Activated T-helper 2 cell treated with anti-CD3 and anti-CD28 coated beads, Interferon-gamma antibody, Interleukin-2, Interleukin-4, amounts not matched to agents 10 μg/mL and 5 μg/mL and 100 μg/mL, durations not matched to agents 14 hours and 24 hours and 36 hours (primary cell): ENCODE results near the gene ABHD10. TPM values are rescaled to one million over a fixed set of nuclear protein-coding genes. Genes with fewer than 3 reads are reported as not detected.
"Not testable (repeated sequence)": the region's sequence is repeated elsewhere in the genome, so short reads cannot be mapped to it uniquely, and the experiment has no call there.

Experiments used
- DNase-seq: peaks from one replicate; pipeline ENCODE4 v3.0.0; 2021; ENCODE audit warnings: low spot score
- H3K27ac Mint-ChIP-seq: one replicate; pipeline ENCODE4 v1.8.0; 2021; ENCODE audit warnings: mixed read lengths
- H3K27me3 Mint-ChIP-seq: one replicate; pipeline ENCODE4 v1.8.0; 2021; ENCODE audit warnings: low read depth, mixed read lengths
- H3K36me3 Mint-ChIP-seq: one replicate; pipeline ENCODE4 v1.8.0; 2021; ENCODE audit warnings: low read depth, mixed read lengths
- H3K4me1 Mint-ChIP-seq: one replicate; pipeline ENCODE4 v1.8.0; 2021; ENCODE audit warnings: low read depth, mixed read lengths
- H3K4me3 Mint-ChIP-seq: one replicate; pipeline ENCODE4 v1.8.0; 2021; ENCODE audit warnings: low read depth, mild to moderate bottlenecking, moderate library complexity, mixed read lengths
- H3K9me3 Mint-ChIP-seq: one replicate; pipeline ENCODE4 v1.8.0; 2021; ENCODE audit warnings: mixed read lengths
- intact Hi-C: fragments of 100-400 bp; cut with micrococcal nuclease; formaldehyde crosslinking; loops from one replicate; pipeline ENCODE4 v1.15.1; 2023
- total RNA-seq: library from RNA; stranded (reverse); gene quantifications from 2 replicates; pipeline ENCODE4 v1.2.3, GENCODE V29; 2022

ABHD10 gene
- total RNA-seq, 1 donor from 2014 or later, result 46.9 TPM

DNA sequence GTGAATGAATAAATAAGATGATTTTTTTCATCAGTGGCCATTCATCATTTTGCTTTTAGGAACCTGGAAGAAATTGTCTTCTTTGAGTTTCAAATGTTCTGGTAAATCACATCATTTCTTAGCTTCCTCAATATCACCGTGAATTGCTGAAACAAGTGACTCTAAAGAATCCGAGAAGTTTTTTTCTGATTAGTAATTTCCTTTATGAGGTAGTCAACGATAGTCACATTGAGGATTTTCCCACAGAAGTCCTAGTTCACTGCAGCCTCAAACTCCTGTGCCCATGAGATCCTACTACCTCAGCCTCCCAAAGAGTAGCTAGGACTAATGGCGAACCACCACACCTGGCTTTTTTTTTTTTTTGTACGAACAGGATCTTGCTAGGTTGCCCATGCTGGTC is 52.1 kb downstream of the ABHD10 start:
- peaks cover 14% of the 10 kb centered on the region for H3K27me3 Mint-ChIP-seq
- intact Hi-C loops, result no loop called here
- no peak overlapping the region for H3K4me3 Mint-ChIP-seq
- no peaks in the 10 kb centered on the region for H3K36me3 Mint-ChIP-seq
- no peak overlapping the region for H3K27ac Mint-ChIP-seq
- H3K9me3 Mint-ChIP-seq, result no peaks in the 10 kb centered on the region
- no peaks in the 10 kb centered on the region for H3K4me1 Mint-ChIP-seq
- DNase-seq, result no peak

DNA sequence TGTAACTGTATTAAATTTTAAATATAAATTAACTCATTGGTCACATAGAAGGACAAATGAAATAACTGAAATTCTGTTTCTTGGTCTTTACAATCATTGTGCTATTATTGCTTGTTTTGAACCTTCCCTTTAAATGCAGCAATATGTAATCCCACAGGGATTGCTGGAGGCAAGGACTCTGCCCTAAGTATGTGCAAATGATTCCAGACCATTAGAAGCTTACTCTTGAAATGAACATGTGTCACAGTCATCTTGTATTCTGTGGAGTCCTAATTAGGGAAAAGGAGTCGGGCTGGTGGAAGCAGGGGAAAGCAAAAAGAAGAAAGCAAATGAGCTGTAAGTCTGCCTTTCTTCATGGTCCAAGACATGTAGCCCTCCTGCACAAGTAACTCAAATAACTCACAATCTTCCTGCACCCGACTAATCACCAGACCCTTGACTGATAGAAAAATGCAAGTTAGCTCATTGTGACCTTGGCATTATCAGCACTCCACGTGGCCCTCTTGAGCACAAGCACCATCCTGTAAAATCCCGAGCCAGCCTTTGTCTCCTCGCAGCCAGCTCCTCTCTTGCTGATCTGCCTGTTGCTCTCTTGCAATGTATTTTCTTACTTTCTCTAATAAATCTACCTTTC is 53.4 kb downstream of the ABHD10 start:
- Mint-ChIP-seq H3K4me1 (no peaks in the 10 kb centered on the region), H3K36me3 (no peaks in the 10 kb centered on the region), H3K27ac (no peak overlapping the region), H3K9me3 (no peaks in the 10 kb centered on the region), H3K4me3 (no peak overlapping the region), H3K27me3 (peaks cover 12% of the 10 kb centered on the region)
- intact Hi-C loops, result no loop called here
- DNase-seq, result no peak

DNA sequence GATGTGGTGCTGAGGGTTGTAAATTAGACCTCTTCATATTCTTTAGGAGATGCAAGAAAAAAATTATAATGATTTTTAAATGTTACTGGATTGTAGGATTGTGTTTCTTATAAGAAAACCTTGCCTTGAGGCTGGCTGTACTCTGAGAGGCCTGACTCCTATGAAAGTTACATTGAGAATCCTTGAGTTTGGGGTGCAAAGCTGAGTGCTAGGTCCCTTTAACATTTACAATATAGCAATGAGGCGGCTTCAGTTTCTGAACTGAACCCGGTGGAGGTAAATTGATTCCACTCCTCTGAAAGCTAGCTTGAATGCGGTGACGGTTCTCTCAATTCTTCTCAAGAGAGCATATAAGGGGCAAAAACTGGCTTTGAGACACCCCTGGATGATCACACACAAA is 55.6 kb downstream of the ABHD10 start, which contains the start of gene TMPRSS7:
Gene TMPRSS7, plus strand, starts transcription at position 301 of the 400 bp plus-strand sequence. CDS start 110 bp downstream, outside the sequence.
- H3K9me3 Mint-ChIP-seq, result no peaks in the 10 kb centered on the region
- no peaks in the 10 kb centered on the region for H3K4me1 Mint-ChIP-seq
- H3K4me3 Mint-ChIP-seq, result no peak within 1 kb of the TSS
- peaks cover 12% of the 10 kb centered on the region for H3K27me3 Mint-ChIP-seq
- H3K36me3 Mint-ChIP-seq, result no peaks in the 10 kb centered on the region
- DNase-seq, result no peak
- no peak within 1 kb of the TSS for H3K27ac Mint-ChIP-seq
- intact Hi-C loops, result no loop called here

DNA sequence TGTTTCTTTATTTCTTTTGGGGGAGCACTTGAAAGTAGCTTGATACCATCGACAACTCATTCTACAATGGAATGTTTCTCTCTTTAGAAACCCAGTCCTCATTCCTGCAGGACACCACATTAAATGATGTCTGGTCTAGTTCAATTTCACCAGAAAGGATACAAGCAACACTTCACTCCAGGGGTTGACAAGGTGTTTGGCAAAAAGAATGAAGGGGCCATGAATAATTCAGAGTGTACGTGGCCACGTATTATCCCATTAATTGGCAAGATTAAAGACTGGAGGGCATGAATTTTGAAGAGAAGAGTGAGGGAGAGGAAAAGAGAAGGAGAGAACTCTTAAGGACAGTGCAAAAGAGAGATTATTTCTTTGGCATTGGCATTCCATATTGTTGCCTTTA is 56.4 kb downstream of the ABHD10 start:
- intact Hi-C loops, result no loop called here
- no peak overlapping the region for H3K27ac Mint-ChIP-seq
- no peaks in the 10 kb centered on the region for H3K9me3 Mint-ChIP-seq
- no peak overlapping the region for H3K4me3 Mint-ChIP-seq
- peaks cover 11% of the 10 kb centered on the region for H3K27me3 Mint-ChIP-seq
- no peaks in the 10 kb centered on the region for H3K36me3 Mint-ChIP-seq
- H3K4me1 Mint-ChIP-seq, result no peaks in the 10 kb centered on the region
- DNase-seq, result no peak

DNA sequence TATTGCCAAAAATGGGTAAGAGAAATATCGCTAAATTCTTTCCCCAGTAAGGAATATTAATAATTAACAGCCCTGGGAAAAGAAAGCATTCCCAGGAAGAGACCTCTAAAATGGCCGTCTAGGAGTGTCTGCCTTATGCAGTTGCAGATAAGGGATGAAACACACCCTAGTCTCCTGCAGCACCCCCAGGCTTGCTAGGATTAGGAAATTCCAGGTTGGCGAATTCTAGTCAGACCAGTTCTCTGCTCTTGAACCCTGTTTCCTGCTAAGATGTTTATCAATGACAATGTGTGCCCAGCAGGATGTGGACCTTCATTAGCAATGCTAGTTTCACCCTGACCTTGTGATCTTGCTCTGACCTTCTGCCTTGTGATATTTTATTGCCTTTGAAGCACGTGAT is 58.4 kb downstream of the ABHD10 start:
- peaks cover 11% of the 10 kb centered on the region for H3K27me3 Mint-ChIP-seq
- DNase-seq, intact Hi-C loops, H3K4me1 Mint-ChIP-seq, H3K4me3 Mint-ChIP-seq, H3K9me3 Mint-ChIP-seq, H3K36me3 Mint-ChIP-seq, H3K27ac Mint-ChIP-seq: not testable (repeated sequence)

DNA sequence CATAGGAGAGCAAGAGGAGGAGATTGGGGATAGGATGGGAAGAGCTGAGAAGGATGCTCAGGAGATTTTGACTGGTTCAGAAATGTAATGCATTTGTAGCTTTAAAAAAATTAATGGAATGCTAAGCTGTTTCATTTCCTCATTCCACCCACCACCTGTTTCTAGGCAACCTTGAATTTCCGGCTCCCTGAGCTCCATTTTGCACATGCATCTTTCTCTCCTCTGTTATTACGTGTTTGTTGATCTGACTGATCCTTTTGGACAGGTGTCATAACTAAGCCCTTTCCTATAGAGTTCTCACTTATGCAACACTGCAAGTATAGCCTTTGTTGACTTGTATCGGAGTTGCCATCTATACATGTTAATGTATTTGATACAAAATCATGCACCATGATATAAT is 60.0 kb downstream of the ABHD10 start:
- Mint-ChIP-seq H3K9me3 (no peaks in the 10 kb centered on the region), H3K36me3 (no peaks in the 10 kb centered on the region), H3K27ac (no peak overlapping the region), H3K27me3 (peaks cover 10% of the 10 kb centered on the region), H3K4me3 (no peak overlapping the region), H3K4me1 (no peaks in the 10 kb centered on the region)
- DNase-seq, result no peak
- intact Hi-C loops, result no loop called here

DNA sequence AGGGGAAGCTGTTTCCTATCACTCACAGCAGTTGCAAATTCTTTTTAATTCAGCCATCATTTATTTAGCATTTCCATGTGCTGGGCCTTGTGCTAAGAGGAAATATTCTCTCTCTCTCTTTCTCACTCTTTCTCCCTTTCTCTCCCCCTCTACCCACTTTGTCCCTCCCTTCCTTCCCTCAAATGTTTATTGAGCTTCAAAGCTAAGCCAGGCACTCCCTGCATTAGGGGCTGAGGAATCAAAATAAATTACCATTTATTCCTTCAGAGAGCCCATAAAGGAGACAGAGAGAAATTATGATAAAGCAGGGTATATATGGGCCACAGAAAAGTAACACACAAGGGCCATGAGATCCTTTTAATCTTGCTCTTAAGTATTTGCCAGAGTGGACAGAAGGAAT is 62.5 kb downstream of the ABHD10 start:
- Mint-ChIP-seq H3K36me3 (no peaks in the 10 kb centered on the region), H3K4me3 (no peak overlapping the region), H3K27ac (no peak overlapping the region), H3K27me3 (peaks cover 2% of the 10 kb centered on the region), H3K9me3 (no peaks in the 10 kb centered on the region), H3K4me1 (no peaks in the 10 kb centered on the region)
- intact Hi-C loops, result loop anchor here (5.0 kb wide), 1 partner anchor 324 kb away; no protein-coding TSS in a partner anchor
- no peak for DNase-seq

DNA sequence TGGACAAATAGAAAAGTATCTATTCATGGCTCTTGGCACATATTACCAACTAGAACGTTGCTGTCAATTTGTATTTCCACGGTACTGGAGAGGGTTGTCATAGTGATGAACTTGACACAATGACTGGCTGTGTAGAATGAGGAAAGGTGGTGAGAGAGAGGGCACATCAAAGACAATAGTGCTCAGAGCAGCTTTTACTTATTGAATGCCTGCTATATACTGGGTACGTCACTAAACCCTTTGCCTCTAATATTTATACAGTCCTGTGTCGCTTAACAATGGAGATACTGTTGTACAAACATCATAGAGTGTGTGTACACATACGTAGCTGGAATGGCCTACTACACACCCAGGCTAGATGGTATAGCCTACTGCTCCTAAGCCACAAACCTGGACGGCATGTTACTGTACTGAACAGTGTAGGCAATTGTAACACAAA is 64.0 kb downstream of the ABHD10 start:
- no peak overlapping the region for H3K4me3 Mint-ChIP-seq
- H3K36me3 Mint-ChIP-seq, result no peaks in the 10 kb centered on the region
- DNase-seq, result no peak
- peaks cover 5% of the 10 kb centered on the region for H3K4me1 Mint-ChIP-seq
- no peaks in the 10 kb centered on the region for H3K9me3 Mint-ChIP-seq
- no peak overlapping the region for H3K27ac Mint-ChIP-seq
- intact Hi-C loops, result loop anchor here (1.0 to 5.0 kb wide), 4 partner anchors 30 to 374 kb away; no protein-coding TSS in a partner anchor
- H3K27me3 Mint-ChIP-seq, result peaks cover 2% of the 10 kb centered on the region

Other genes starting within 250 kb of the ABHD10 start
- gene PHLDB2, start 119.8 kb upstream of the ABHD10 start, total RNA-seq, result 0.80 and 0.94 TPM in 2 replicates
- 0.34 and 0.46 TPM in 2 replicates for gene TAGLN3, start 19.9 kb downstream of the ABHD10 start, total RNA-seq
- not detected in 2 replicates for gene TMPRSS7, start 55.7 kb downstream of the ABHD10 start, total RNA-seq
- 11.7 and 13.3 TPM in 2 replicates for gene C3orf52, start 107.4 kb downstream of the ABHD10 start, total RNA-seq
- gene GCSAM, start 154.2 kb downstream of the ABHD10 start, total RNA-seq, result 1.6 and 1.9 TPM in 2 replicates